WTC11 (cell line): ENCODE measurements around the gene HRAS.
A peak's percentile ranks its signal among the peaks of the same experiment; 100 is the strongest.

Source experiments
- CREM ChIP-seq: sonication (generic); formaldehyde crosslinking; IDR thresholded peaks from 2 replicates; pipeline ENCODE4 v1.8.1; 2022; ENCODE audit warnings: mild to moderate bottlenecking, missing genetic modification reagents, moderate library complexity
- CTCF ChIP-seq: fragments of 200-600 bp; IDR thresholded peaks from 2 replicates; pipeline ENCODE4 v1.8.0; 2022; ENCODE audit warnings: antibody characterized with exemption
- FOXJ3 ChIP-seq: sonication (generic); formaldehyde crosslinking; IDR thresholded peaks from 2 replicates; pipeline ENCODE4 v1.9.0; 2021; ENCODE audit warnings: missing genetic modification reagents, mild to moderate bottlenecking, borderline replicate concordance
- FOXP1 ChIP-seq: sonication (generic); formaldehyde crosslinking; IDR thresholded peaks from 2 replicates; pipeline ENCODE4 v1.8.0; 2022; ENCODE audit warnings: missing genetic modification reagents, mild to moderate bottlenecking, moderate library complexity, borderline replicate concordance
- JUN ChIP-seq: sonication (generic); formaldehyde crosslinking; IDR thresholded peaks from 2 replicates; pipeline ENCODE4 v1.8.0; 2023; ENCODE audit warnings: mild to moderate bottlenecking, missing genetic modification reagents
- KAT7 ChIP-seq: sonication (generic); formaldehyde crosslinking; IDR thresholded peaks from 2 replicates; pipeline ENCODE4 v1.8.1; 2023; ENCODE audit warnings: missing genetic modification reagents, mild to moderate bottlenecking, borderline replicate concordance
- MAX ChIP-seq: sonication (generic); formaldehyde crosslinking; IDR thresholded peaks from 2 replicates; pipeline ENCODE4 v1.8.0; 2022; ENCODE audit warnings: mild to moderate bottlenecking, missing genetic modification reagents
- NFYB ChIP-seq: sonication (generic); formaldehyde crosslinking; conservative IDR thresholded peaks from 2 replicates; pipeline ENCODE4 v1.8.0; 2022; ENCODE audit warnings: low read depth, missing genetic modification reagents
- STAT6 ChIP-seq: sonication (generic); formaldehyde crosslinking; conservative IDR thresholded peaks from 2 replicates; pipeline ENCODE4 v1.8.1; 2023; ENCODE audit warnings: mild to moderate bottlenecking, low read depth, missing genetic modification reagents, moderate library complexity
- TCF7 ChIP-seq: sonication (generic); formaldehyde crosslinking; IDR thresholded peaks from 2 replicates; pipeline ENCODE4 v1.8.0; 2022; ENCODE audit warnings: mild to moderate bottlenecking, low read depth, missing genetic modification reagents, moderate library complexity
- ZMAT4 ChIP-seq: fragments of 250-450 bp; sonication (Bioruptor Pico); IDR thresholded peaks from 2 replicates; pipeline ENCODE4 v1.9.0; 2021; ENCODE audit warnings: mild to moderate bottlenecking
- ZNF138 ChIP-seq: sonication (generic); formaldehyde crosslinking; conservative IDR thresholded peaks from 2 replicates; pipeline ENCODE4 v1.8.1; 2022; ENCODE audit warnings: mild to moderate bottlenecking, moderate library complexity, missing genetic modification reagents

GRCh38 chr11:506238-506994, 29.0 kb downstream of the HRAS start:
- TF ChIP-seq CTCF: no peak
- no peak for TF ChIP-seq JUN (CRISPR knock-in tag)
- TF ChIP-seq TCF7 (CRISPR knock-in tag): no peak
- TF ChIP-seq NFYB (CRISPR knock-in tag): no peak
- no peak for TF ChIP-seq ZMAT4 (CRISPR knock-in tag)
- no peak for TF ChIP-seq FOXJ3 (CRISPR knock-in tag)
- TF ChIP-seq ZNF138: no peak
- peak; percentile 94 for TF ChIP-seq MAX (CRISPR knock-in tag)
- TF ChIP-seq KAT7 (CRISPR knock-in tag): 0 out of 2 replicates have a peak, but pooled peaks have one; percentile 23
- no peak for TF ChIP-seq STAT6
- TF ChIP-seq FOXP1: peak; percentile 74; the same call in 1 of the 2 replicates
- peak; percentile 98 for TF ChIP-seq CREM
